Measurements from ENCODE around the gene CCDC122. TPM values are rescaled to one million over a fixed set of nuclear protein-coding genes. Genes with fewer than 3 reads are reported as not detected.

The CCDC122 gene
- total RNA-seq, 1 donor: 4.7 TPM

GRCh38 chr13:43877766-43878165, 1.8 kb downstream of the CCDC122 start:
- Histone ChIP-seq H3K9me3 (ENCODE audit: low read depth, low read length) (no peaks in the 10 kb centered on the region), H3K27ac (ENCODE audit: low read depth, low read length) (no peak overlapping the region), H3K4me3 (ENCODE audit: insufficient read depth, low read length) (no peak overlapping the region), H3K27me3 (ENCODE audit: insufficient read depth, low read length) (no peaks in the 10 kb centered on the region), H4K20me1 (ENCODE audit: insufficient read depth, low read length) (no peaks in the 10 kb centered on the region), H2AFZ (ENCODE audit: low read length) (no peak overlapping the region), H3K4me1 (ENCODE audit: insufficient read depth, low read length) (peaks cover 12% of the 10 kb centered on the region), H3K79me2 (ENCODE audit: insufficient read depth, low read length) (peaks cover 9% of the 10 kb centered on the region), H3K36me3 (ENCODE audit: insufficient read depth, low read length) (no peaks in the 10 kb centered on the region), H3K4me2 (ENCODE audit: insufficient read depth, low read length) (no peak overlapping the region)
- DNase-seq (ENCODE audit: insufficient read length, low spot score, missing footprints): no peak
- TF ChIP-seq, protein P1, sequence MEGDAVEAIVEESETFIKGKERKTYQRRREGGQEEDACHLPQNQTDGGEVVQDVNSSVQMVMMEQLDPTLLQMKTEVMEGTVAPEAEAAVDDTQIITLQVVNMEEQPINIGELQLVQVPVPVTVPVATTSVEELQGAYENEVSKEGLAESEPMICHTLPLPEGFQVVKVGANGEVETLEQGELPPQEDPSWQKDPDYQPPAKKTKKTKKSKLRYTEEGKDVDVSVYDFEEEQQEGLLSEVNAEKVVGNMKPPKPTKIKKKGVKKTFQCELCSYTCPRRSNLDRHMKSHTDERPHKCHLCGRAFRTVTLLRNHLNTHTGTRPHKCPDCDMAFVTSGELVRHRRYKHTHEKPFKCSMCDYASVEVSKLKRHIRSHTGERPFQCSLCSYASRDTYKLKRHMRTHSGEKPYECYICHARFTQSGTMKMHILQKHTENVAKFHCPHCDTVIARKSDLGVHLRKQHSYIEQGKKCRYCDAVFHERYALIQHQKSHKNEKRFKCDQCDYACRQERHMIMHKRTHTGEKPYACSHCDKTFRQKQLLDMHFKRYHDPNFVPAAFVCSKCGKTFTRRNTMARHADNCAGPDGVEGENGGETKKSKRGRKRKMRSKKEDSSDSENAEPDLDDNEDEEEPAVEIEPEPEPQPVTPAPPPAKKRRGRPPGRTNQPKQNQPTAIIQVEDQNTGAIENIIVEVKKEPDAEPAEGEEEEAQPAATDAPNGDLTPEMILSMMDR (IDR thresholded peaks at IDR 0.05; ENCODE audit: extremely low read depth, low read depth, low read length): no peak

- Histone ChIP-seq H3K4me1 (ENCODE audit: insufficient read depth, low read length) (peaks cover 12% of the 10 kb centered on the region), H3K27me3 (ENCODE audit: insufficient read depth, low read length) (no peaks in the 10 kb centered on the region), H3K27ac (ENCODE audit: low read depth, low read length) (no peak overlapping the region), H3K79me2 (ENCODE audit: insufficient read depth, low read length) (peaks cover 9% of the 10 kb centered on the region), H3K4me3 (ENCODE audit: insufficient read depth, low read length) (no peak overlapping the region), H3K36me3 (ENCODE audit: insufficient read depth, low read length) (no peaks in the 10 kb centered on the region), H3K4me2 (ENCODE audit: insufficient read depth, low read length) (no peak overlapping the region), H2AFZ (ENCODE audit: low read length) (no peak overlapping the region), H4K20me1 (ENCODE audit: insufficient read depth, low read length) (no peaks in the 10 kb centered on the region), H3K9me3 (ENCODE audit: low read depth, low read length) (no peaks in the 10 kb centered on the region)
- TF ChIP-seq, protein P1 (IDR thresholded peaks at IDR 0.05; ENCODE audit: extremely low read depth, low read depth, low read length): no peak
- no peak for DNase-seq (ENCODE audit: insufficient read length, low spot score, missing footprints)
These were observed 2.2 kb downstream of the CCDC122 start for GRCh38 chr13:43877326-43877725.

DNA sequence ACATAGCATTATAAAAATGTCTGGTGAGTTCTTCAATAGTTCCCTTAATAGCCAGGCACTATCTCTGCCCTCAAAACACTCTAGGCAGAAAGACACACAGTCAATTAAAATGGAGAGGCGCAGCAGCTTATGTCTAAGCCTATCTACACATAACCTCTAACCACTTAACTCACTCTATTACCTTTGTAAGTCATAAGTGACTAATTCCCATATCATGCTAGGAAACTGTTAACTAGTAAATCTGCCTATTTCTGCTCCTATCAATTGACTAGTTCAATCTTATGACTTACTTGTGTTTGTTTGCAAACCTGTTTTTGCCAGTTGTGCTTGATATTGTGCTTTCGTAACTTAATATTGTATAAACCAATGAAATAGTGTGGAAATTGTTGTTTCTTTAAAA, 3.2 kb downstream of the CCDC122 start:
- Histone ChIP-seq H3K27me3 (ENCODE audit: insufficient read depth, low read length) (no peaks in the 10 kb centered on the region), H4K20me1 (ENCODE audit: insufficient read depth, low read length) (no peaks in the 10 kb centered on the region), H3K4me1 (ENCODE audit: insufficient read depth, low read length) (peaks cover 12% of the 10 kb centered on the region), H3K4me2 (ENCODE audit: insufficient read depth, low read length) (no peak overlapping the region), H3K36me3 (ENCODE audit: insufficient read depth, low read length) (no peaks in the 10 kb centered on the region), H2AFZ (ENCODE audit: low read length) (no peak overlapping the region), H3K4me3 (ENCODE audit: insufficient read depth, low read length) (no peak overlapping the region), H3K9me3 (ENCODE audit: low read depth, low read length) (no peaks in the 10 kb centered on the region), H3K79me2 (ENCODE audit: insufficient read depth, low read length) (peaks cover 9% of the 10 kb centered on the region), H3K27ac (ENCODE audit: low read depth, low read length) (no peak overlapping the region)
- TF ChIP-seq, protein P1 (IDR thresholded peaks at IDR 0.05; ENCODE audit: extremely low read depth, low read depth, low read length): no peak
- DNase-seq (ENCODE audit: insufficient read length, low spot score, missing footprints): no peak

DNA sequence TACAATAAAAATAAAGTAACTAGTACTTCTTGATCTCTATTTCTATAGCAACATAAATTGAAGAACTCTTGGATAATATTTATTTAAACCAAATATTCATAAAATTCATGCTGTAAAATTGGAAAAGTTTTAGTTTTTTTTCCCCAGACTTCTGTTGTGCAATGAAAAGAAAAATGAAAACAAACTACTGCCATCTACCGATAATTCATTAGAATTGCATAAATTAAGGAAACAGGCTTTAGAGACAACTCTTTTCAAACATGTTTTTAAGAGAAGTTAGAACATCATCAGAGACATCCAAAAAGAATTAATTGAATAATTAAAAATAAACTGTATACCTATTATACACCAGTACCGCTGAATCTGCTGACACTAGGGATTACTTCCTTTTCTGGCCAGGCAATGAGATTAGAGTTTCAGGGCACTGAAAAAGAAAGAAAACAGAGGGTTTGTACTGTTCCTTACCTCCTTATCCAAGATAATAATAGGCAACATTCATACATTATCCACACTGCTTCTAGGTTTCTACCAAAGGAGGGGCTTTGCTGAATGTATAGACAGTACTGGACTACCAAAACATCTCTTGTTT, 4.9 kb downstream of the CCDC122 start:
- DNase-seq (ENCODE audit: insufficient read length, low spot score, missing footprints): no peak

More for the DNA sequence above, 4.9 kb downstream of the CCDC122 start:
- Histone ChIP-seq H3K4me1 (ENCODE audit: insufficient read depth, low read length) (peaks cover 6% of the 10 kb centered on the region), H4K20me1 (ENCODE audit: insufficient read depth, low read length) (no peaks in the 10 kb centered on the region), H3K79me2 (ENCODE audit: insufficient read depth, low read length) (peaks cover 6% of the 10 kb centered on the region), H3K4me2 (ENCODE audit: insufficient read depth, low read length) (no peak overlapping the region), H3K36me3 (ENCODE audit: insufficient read depth, low read length) (no peaks in the 10 kb centered on the region), H3K9me3 (ENCODE audit: low read depth, low read length) (no peaks in the 10 kb centered on the region), H2AFZ (ENCODE audit: low read length) (no peak overlapping the region), H3K27ac (ENCODE audit: low read depth, low read length) (no peak overlapping the region), H3K27me3 (ENCODE audit: insufficient read depth, low read length) (no peaks in the 10 kb centered on the region), H3K4me3 (ENCODE audit: insufficient read depth, low read length) (no peak overlapping the region)
- TF ChIP-seq, protein P1 (IDR thresholded peaks at IDR 0.05; ENCODE audit: extremely low read depth, low read depth, low read length): peak; percentile 61

Measured in osteoblast (primary cell).